Vagina (tissue), 2 donors: ENCODE results near the gene NCR1. TPM values are rescaled to one million over a fixed set of nuclear protein-coding genes. Genes with fewer than 3 reads are reported as not detected.
"Not testable (repeated sequence)": the region's sequence is repeated elsewhere in the genome, so short reads cannot be mapped to it uniquely, and the experiment has no call there.

Experiments used
- DNase-seq, 2 donors: peaks; one replicate each; pipeline ENCODE4 v3.0.0-alpha.2; 2017; ENCODE audit errors: extremely low spot score in 2 of 2
- H3K27ac ChIP-seq: fragments of 200-600 bp; sonication (generic); one replicate; pipeline ENCODE4 v1.5.1; 2019
- H3K27me3 ChIP-seq: fragments of 200-600 bp; sonication (generic); one replicate; pipeline ENCODE4 v1.5.1; 2019
- H3K36me3 ChIP-seq, 2 donors: fragments of 200-600 bp; sonication (generic); one replicate each; pipeline ENCODE4 v1.5.1; 2017 to 2019
- H3K4me1 ChIP-seq: fragments of 200-600 bp; sonication (generic); one replicate; pipeline ENCODE4 v1.5.1; 2019
- H3K4me3 ChIP-seq, 2 donors: fragments of 200-600 bp; sonication (generic); 1 replicate in 1 of 2; 2 replicates in 1 of 2; pipeline ENCODE4 v1.5.1; 2016 to 2019
- H3K9me3 ChIP-seq: fragments of 200-600 bp; sonication (generic); one replicate; pipeline ENCODE4 v1.5.1; 2019
- CTCF ChIP-seq, 3 experiments: fragments of 450-650 bp in 2 of 3; fragments of 200-600 bp in 1 of 3; sonication (generic) in 1 of 3; IDR thresholded peaks; one replicate each; pipeline ENCODE4 v1.5.1; 2017 to 2019; ENCODE audit warnings: antibody characterized with exemption in 3 of 3, mild to moderate bottlenecking in 2 of 3, moderate library complexity in 2 of 3
- POLR2A ChIP-seq, 2 donors: fragments of 450-650 bp; IDR thresholded peaks; one replicate each; pipeline ENCODE4 v1.6.1; 2017; ENCODE audit warnings: antibody characterized with exemption in 2 of 2, mild to moderate bottlenecking in 2 of 2, moderate library complexity in 2 of 2
- POLR2AphosphoS5 ChIP-seq, 2 donors: sonication (generic); formaldehyde crosslinking; IDR thresholded peaks; one replicate each; pipeline ENCODE4 v1.9.0; 2017; ENCODE audit warnings: antibody characterized with exemption in 2 of 2, mild to moderate bottlenecking in 2 of 2, low read depth in 1 of 2; ENCODE audit not compliant: insufficient read depth in 1 of 2
- intact Hi-C: fragments of 100-400 bp; cut with DNase I; formaldehyde crosslinking; loops from one replicate; pipeline ENCODE4 v1.15.1; 2023
- total RNA-seq: library from RNA; depleted of rRNA; stranded (reverse); fragments of >200 nt; gene quantifications from one replicate; pipeline ENCODE4 v1.2.3, GENCODE V29; 2016

The NCR1 gene
- 2.7 TPM for total RNA-seq

GRCh38 chr19:54905803-54906511 lies at the start of gene NCR1:
Gene NCR1, plus strand, starts transcription at chr19:54906148. Its CDS starts 40 bp downstream, at chr19:54906188.
- H3K4me1 ChIP-seq: no peaks in the 10 kb centered on the region
- H3K4me3 ChIP-seq: no peak within 1 kb of the TSS
- no peaks in the 10 kb centered on the region for H3K27me3 ChIP-seq
- DNase-seq: no peak
- intact Hi-C loops: no loop called here
- no peak within 1 kb of the TSS for H3K27ac ChIP-seq
- no peaks in the 10 kb centered on the region for H3K9me3 ChIP-seq
- no peaks in the 10 kb centered on the region for H3K36me3 ChIP-seq
- no peak for TF ChIP-seq POLR2A (IDR thresholded peaks at IDR 0.05)
- TF ChIP-seq POLR2AphosphoS5 (IDR thresholded peaks at IDR 0.05; ENCODE audit: insufficient read depth in 1 of 2, low read depth in 1 of 2): no peak
- no peak for TF ChIP-seq CTCF (IDR thresholded peaks at IDR 0.05)

- intact Hi-C loops, H3K4me1 ChIP-seq, H3K4me3 ChIP-seq, H3K27ac ChIP-seq, H3K36me3 ChIP-seq, H3K9me3 ChIP-seq, DNase-seq, H3K27me3 ChIP-seq: not testable (repeated sequence)
These were observed 47.5 kb upstream of the NCR1 start for GRCh38 chr19:54858476-54858875.

GRCh38 chr19:54859421-54859820 lies 46.5 kb upstream of the NCR1 start:
- H3K36me3 ChIP-seq, H3K4me1 ChIP-seq, DNase-seq, H3K27me3 ChIP-seq, H3K27ac ChIP-seq, intact Hi-C loops, H3K9me3 ChIP-seq, H3K4me3 ChIP-seq: not testable (repeated sequence)

GRCh38 chr19:54863459-54863858 lies 42.5 kb upstream of the NCR1 start:
- H3K4me1 ChIP-seq, H3K9me3 ChIP-seq, DNase-seq, H3K4me3 ChIP-seq, H3K36me3 ChIP-seq, H3K27me3 ChIP-seq, H3K27ac ChIP-seq, intact Hi-C loops: not testable (repeated sequence)

- Histone ChIP-seq H3K36me3 (no peaks in the 10 kb centered on the region), H3K9me3 (no peaks in the 10 kb centered on the region), H3K27me3 (no peaks in the 10 kb centered on the region), H3K4me1 (no peaks in the 10 kb centered on the region), H3K27ac (no peak overlapping the region), H3K4me3 (no peak overlapping the region)
- no peak for DNase-seq
- intact Hi-C loops: no loop called here
- TF ChIP-seq POLR2AphosphoS5 (IDR thresholded peaks at IDR 0.05; ENCODE audit: insufficient read depth in 1 of 2, low read depth in 1 of 2): no peak
- no peak for TF ChIP-seq CTCF (IDR thresholded peaks at IDR 0.05)
- no peak for TF ChIP-seq POLR2A (IDR thresholded peaks at IDR 0.05)
These were observed 34.3 kb upstream of the NCR1 start for GRCh38 chr19:54871696-54872095.

- DNase-seq: no peak
- TF ChIP-seq POLR2A (IDR thresholded peaks at IDR 0.05) (no peak), POLR2AphosphoS5 (IDR thresholded peaks at IDR 0.05; ENCODE audit: insufficient read depth in 1 of 2, low read depth in 1 of 2) (no peak), CTCF (IDR thresholded peaks at IDR 0.05) (no peak)
- no peaks in the 10 kb centered on the region for H3K9me3 ChIP-seq
- no peaks in the 10 kb centered on the region for H3K27me3 ChIP-seq
- H3K4me1 ChIP-seq: no peaks in the 10 kb centered on the region
- H3K4me3 ChIP-seq: no peak within 1 kb of the TSS
- H3K36me3 ChIP-seq: no peaks in the 10 kb centered on the region
- no peak within 1 kb of the TSS for H3K27ac ChIP-seq
- intact Hi-C loops: no loop called here
These were observed 32.0 kb upstream of the NCR1 start, which contains the start of gene FCAR for GRCh38 chr19:54873990-54874389. Gene FCAR, plus strand, starts transcription at chr19:54874235. Its CDS starts 55 bp downstream, at chr19:54874290.
